Astrocyte of the cerebellum (primary cell): Measurements from ENCODE around the gene CIT.

Experiments used
- DNase-seq: peaks from one replicate; pipeline ENCODE4 v3.0.0-alpha.2; 2011; ENCODE audit warnings: low read depth
- H3K4me3 ChIP-seq: 2 replicates; pipeline ENCODE4 v1.5.1; 2011; ENCODE audit warnings: mild to moderate bottlenecking, low read depth, low read length, moderate library complexity
- in situ Hi-C: cut with HindIII; loops from 2 replicates; pipeline ENCODE4 v1.10.0; 2017; ENCODE audit warnings: low sequenced_read_pairs
- TF ChIP-seq, protein P1 (sequence below): IDR thresholded peaks from 2 replicates; pipeline ENCODE4 v1.5.1; 2012; ENCODE audit warnings: low read length, low read depth, moderate library complexity, mild to moderate bottlenecking; ENCODE audit errors: missing control alignments

The CIT gene

DNA sequence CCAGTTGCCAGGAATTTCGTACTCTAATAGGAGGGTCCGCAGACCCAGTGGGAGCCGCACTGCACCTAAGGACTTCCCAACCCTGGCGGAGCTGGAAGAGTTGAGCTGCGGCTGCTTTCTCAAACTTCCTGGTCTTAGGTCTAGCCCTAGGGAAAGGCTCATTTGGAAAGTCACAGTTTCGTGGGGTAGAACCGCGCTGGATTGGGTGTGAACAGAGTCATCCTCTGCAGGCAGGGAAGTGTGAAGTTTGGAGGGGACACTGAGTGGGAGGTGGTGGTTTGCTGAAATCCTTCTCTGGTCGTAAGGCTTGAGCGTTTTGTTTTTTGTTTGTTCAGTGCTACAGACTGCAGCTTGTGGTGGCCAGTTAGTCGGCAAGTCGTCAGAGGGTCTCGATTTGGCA lies 190.3 kb downstream of the CIT start:
- TF ChIP-seq, protein P1, sequence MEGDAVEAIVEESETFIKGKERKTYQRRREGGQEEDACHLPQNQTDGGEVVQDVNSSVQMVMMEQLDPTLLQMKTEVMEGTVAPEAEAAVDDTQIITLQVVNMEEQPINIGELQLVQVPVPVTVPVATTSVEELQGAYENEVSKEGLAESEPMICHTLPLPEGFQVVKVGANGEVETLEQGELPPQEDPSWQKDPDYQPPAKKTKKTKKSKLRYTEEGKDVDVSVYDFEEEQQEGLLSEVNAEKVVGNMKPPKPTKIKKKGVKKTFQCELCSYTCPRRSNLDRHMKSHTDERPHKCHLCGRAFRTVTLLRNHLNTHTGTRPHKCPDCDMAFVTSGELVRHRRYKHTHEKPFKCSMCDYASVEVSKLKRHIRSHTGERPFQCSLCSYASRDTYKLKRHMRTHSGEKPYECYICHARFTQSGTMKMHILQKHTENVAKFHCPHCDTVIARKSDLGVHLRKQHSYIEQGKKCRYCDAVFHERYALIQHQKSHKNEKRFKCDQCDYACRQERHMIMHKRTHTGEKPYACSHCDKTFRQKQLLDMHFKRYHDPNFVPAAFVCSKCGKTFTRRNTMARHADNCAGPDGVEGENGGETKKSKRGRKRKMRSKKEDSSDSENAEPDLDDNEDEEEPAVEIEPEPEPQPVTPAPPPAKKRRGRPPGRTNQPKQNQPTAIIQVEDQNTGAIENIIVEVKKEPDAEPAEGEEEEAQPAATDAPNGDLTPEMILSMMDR = no peak
- DNase-seq = no peak
- in situ Hi-C loops = no loop called here
- no peak overlapping the region for H3K4me3 ChIP-seq

DNA sequence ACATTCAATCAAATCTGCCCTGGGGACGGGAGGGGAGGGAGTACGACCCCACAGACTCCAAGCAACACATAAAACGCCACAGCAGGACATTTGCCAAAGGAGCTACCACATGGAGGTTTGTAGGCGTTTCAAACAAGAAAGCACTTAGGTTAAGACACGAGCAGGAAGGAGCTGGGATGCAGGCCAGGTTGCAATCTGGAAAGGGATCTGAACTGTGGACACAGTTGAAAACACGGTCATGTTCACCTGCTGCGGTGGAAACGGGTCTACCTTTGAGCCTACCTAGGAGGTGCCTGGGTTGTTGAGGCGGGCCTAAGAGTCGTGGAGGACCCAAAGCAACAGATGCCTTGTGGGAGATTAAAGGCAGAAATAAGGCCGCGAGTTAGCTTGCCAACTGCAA lies 190.8 kb downstream of the CIT start:
- DNase-seq = no peak
- in situ Hi-C loops = no loop called here
- H3K4me3 ChIP-seq = no peak overlapping the region
- TF ChIP-seq, protein P1 = no peak

DNA sequence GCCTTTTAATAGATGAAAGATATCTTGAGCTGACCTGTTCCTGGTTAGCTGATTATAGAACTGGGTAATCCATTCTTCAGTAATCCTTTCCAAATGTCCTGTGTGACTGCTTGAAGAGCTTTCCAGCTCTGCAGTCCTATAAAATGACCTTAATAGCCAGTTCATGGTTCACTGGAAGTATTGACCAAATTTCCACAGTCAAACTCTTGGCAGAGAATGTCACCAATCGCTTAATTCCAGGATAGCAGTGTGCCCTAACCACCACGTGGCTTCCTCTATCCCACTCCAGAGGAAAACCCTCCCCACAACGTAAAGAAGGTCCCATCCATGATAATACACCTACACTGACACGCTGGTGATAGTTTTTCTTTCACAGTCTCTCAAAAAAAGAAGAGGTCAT lies 191.7 kb downstream of the CIT start:
- in situ Hi-C loops = no loop called here
- no peak for DNase-seq
- H3K4me3 ChIP-seq = no peak overlapping the region
- TF ChIP-seq, protein P1 = no peak

DNA sequence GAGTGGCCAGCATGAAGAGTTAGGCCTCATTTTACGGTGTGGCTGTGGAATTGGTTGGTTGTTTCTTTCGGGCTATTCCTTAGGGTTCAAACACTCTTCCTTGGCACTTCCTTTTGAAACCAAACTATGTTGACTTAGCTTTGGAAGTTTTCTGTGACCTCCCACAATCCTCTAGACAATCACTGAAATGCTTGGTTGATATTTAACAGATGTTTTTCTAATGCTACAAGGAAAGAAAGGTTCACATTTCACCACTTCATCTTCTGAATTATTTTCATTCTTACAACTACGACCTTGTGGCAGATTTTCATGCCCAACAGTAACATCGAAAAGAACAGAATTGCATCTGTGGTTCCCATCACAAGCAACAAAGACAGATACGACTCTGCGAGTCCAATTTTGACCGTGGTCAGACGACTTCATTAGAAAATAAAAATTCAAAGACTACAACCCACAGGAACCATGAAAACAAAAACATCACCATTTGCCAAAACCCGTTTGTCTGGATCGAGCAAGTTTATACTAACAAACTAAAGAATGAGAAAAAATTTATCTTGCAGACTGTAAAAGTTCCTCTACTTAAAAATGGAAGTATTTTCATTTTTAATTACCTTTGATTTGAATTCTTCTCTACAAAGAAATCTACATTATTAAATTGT lies 192.3 kb downstream of the CIT start:
- no peak for DNase-seq
- in situ Hi-C loops = no loop called here
- TF ChIP-seq, protein P1 = no peak
- H3K4me3 ChIP-seq = no peak overlapping the region

DNA sequence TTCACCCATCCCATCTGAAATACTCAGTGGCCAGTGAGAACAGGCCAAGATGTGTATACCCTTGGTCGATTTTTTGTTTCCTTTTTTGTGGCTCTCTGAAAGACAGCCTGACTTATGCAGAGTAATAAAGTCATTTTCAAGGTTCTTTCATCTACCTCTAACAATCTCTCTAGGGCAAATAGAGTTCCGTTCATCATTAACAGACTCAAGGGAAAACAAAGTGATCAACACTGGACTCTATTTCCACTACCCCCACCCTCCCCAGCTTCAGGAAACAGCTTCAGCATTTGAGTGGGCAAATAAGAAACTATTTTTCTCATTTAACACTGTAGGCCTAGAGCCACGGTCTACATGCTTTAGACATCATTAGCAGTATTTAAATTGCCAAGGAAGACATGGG lies 193.3 kb downstream of the CIT start:
- H3K4me3 ChIP-seq = no peak overlapping the region
- DNase-seq = no peak
- in situ Hi-C loops = no loop called here
- TF ChIP-seq, protein P1 = no peak

DNA sequence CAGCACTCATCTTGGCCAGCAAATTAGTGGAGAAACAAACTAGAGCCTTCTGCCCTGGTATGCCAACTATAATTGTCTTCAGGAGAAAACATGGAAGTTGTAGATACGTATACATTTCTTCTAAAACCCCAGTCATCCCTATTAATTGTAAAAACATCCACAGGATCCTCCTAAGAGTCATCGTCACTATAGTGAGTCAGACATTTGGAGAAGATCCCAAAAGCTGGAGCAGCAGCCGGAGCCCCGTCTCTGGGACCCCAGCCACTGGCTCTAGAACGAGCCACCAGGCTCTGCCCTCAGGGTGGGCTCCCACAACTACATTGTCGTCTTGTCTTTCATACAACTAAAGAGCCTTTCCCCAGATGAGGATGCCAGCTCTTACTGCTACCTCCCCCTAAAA lies 193.7 kb downstream of the CIT start:
- no peak overlapping the region for H3K4me3 ChIP-seq
- in situ Hi-C loops = no loop called here
- TF ChIP-seq, protein P1 = no peak
- no peak for DNase-seq

DNA sequence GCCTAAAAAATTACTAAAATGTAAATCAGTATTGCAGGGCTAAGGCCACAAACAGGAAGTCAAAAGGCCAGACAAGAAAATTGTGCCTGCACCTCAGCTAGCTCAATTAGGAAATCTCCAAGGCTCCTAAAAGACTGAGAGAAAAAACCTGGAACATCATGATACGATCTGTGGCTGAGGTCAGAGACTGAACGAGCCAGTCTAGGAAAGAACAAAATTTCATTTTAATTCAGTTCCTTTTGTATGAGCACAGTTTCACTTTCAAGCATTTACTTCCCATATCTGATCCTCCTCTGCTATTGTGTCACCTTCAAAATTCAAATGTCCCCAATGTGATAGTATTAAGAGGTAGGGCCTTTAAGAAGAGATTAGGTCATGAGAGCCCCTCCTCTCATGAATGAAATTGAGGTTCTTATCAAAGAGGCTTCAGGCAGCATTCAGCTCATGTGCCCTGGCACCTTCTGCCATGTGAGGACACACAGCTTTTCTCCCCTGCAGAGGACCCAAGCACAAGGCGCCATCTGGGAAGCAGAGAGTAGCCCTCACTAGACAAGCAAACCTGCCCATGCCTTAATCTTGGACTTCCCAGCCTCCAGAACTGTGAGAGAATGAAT lies 194.4 kb downstream of the CIT start:
- no peak for DNase-seq
- TF ChIP-seq, protein P1 = no peak
- in situ Hi-C loops = no loop called here
- no peak overlapping the region for H3K4me3 ChIP-seq
